Liver (tissue), 9 donors: Measurements from ENCODE around the gene PDZD2. TPM values are rescaled to one million over a fixed set of nuclear protein-coding genes. Genes with fewer than 3 reads are reported as not detected.
A peak's percentile ranks its signal among the peaks of the same experiment; 100 is the strongest.

ENCODE experiments used
- DNase-seq: peaks from one replicate; pipeline ENCODE4 v3.0.0-alpha.2; 2017; ENCODE audit warnings: low spot score
- H3K27ac ChIP-seq, 2 donors: one replicate each; pipeline ENCODE4 v1.7.0; 2013; ENCODE audit warnings: inconsistent platforms in 2 of 2, low read length in 2 of 2, control low read depth in 1 of 2, low read depth in 1 of 2, mild to moderate bottlenecking in 1 of 2
- H3K27me3 ChIP-seq, 4 donors: one replicate each; pipeline versions ENCODE4 v1.6.1 to v1.7.0; 2013; ENCODE audit warnings: low read length in 3 of 4, inconsistent platforms in 1 of 4, mild to moderate bottlenecking in 1 of 4, moderate library complexity in 1 of 4; ENCODE audit not compliant: control insufficient read depth in 4 of 4, insufficient read depth in 4 of 4
- H3K36me3 ChIP-seq, 4 donors: one replicate each; pipeline versions ENCODE4 v1.6.1 to v1.7.0; 2013; ENCODE audit warnings: low read length in 3 of 4, mild to moderate bottlenecking in 3 of 4, low read depth in 1 of 4, moderate library complexity in 1 of 4; ENCODE audit not compliant: control insufficient read depth in 4 of 4, insufficient read depth in 3 of 4
- H3K4me1 ChIP-seq, 4 donors: one replicate each; pipeline versions ENCODE4 v1.6.1 to v1.7.0; 2013; ENCODE audit warnings: low read length in 3 of 4, mild to moderate bottlenecking in 3 of 4, moderate library complexity in 1 of 4; ENCODE audit not compliant: control insufficient read depth in 4 of 4, insufficient read depth in 4 of 4
- H3K4me3 ChIP-seq, 3 donors: one replicate each; pipeline versions ENCODE4 v1.6.1 to v1.7.0; 2013; ENCODE audit warnings: low read length in 3 of 3, control low read depth in 1 of 3, low read depth in 1 of 3, mild to moderate bottlenecking in 1 of 3
- H3K9ac ChIP-seq, 2 donors: one replicate each; pipeline ENCODE4 v1.7.0; 2013; ENCODE audit warnings: low read length in 2 of 2, mild to moderate bottlenecking in 2 of 2, moderate library complexity in 2 of 2, control low read depth in 1 of 2, low read depth in 1 of 2
- H3K9me3 ChIP-seq, 4 donors: one replicate each; pipeline versions ENCODE4 v1.6.1 to v1.7.0; 2013; ENCODE audit warnings: low read length in 3 of 4; ENCODE audit not compliant: control insufficient read depth in 4 of 4
- ATF3 ChIP-seq: IDR thresholded peaks from 2 replicates; pipeline ENCODE4 v1.6.1; 2016; ENCODE audit warnings: antibody characterized with exemption
- CTCF ChIP-seq: fragments of 150-350 bp; IDR thresholded peaks from 2 replicates; pipeline ENCODE4 v1.5.1; 2017; ENCODE audit warnings: improper control_type of control experiment, low read depth, low read length; ENCODE audit not compliant: missing input control
- EGR1 ChIP-seq, 2 donors: IDR thresholded peaks; 2 replicates each; pipeline ENCODE4 v1.6.1; 2016 to 2018; ENCODE audit warnings: antibody characterized with exemption in 2 of 2, low read depth in 2 of 2
- FOXA2 ChIP-seq: IDR thresholded peaks from 2 replicates; pipeline ENCODE4 v1.6.1; 2016; ENCODE audit warnings: antibody characterized with exemption
- GABPA ChIP-seq, 2 donors: IDR thresholded peaks in 1 of 2; conservative IDR thresholded peaks in 1 of 2; 2 replicates each; pipeline ENCODE4 v1.6.1; 2016; ENCODE audit warnings: antibody characterized with exemption in 2 of 2, mild to moderate bottlenecking in 1 of 2, moderate library complexity in 1 of 2
- HNF4A ChIP-seq, 2 donors: conservative IDR thresholded peaks; 2 replicates each; pipeline ENCODE4 v1.6.1; 2016; ENCODE audit warnings: antibody characterized with exemption in 2 of 2, mild to moderate bottlenecking in 2 of 2
- HNF4G ChIP-seq: IDR thresholded peaks from 2 replicates; pipeline ENCODE4 v1.6.1; 2016; ENCODE audit warnings: antibody characterized with exemption
- JUND ChIP-seq, 2 donors: IDR thresholded peaks; 2 replicates each; pipeline ENCODE4 v1.6.1; 2016; ENCODE audit warnings: antibody characterized with exemption in 2 of 2
- MAX ChIP-seq: IDR thresholded peaks from 2 replicates; pipeline ENCODE4 v1.6.1; 2016; ENCODE audit warnings: antibody characterized with exemption
- NR2F2 ChIP-seq: IDR thresholded peaks from 2 replicates; pipeline ENCODE4 v1.6.1; 2016; ENCODE audit warnings: antibody characterized with exemption
- RAD21 ChIP-seq, 2 donors: IDR thresholded peaks; 2 replicates each; pipeline ENCODE4 v1.6.1; 2016; ENCODE audit warnings: antibody characterized with exemption in 2 of 2, mild to moderate bottlenecking in 2 of 2
- SP1 ChIP-seq: IDR thresholded peaks from 2 replicates; pipeline ENCODE4 v1.6.1; 2018; ENCODE audit warnings: antibody characterized with exemption, mild to moderate bottlenecking
- TAF1 ChIP-seq: conservative IDR thresholded peaks from 2 replicates; pipeline ENCODE4 v1.6.1; 2016; ENCODE audit warnings: antibody characterized with exemption, mild to moderate bottlenecking
- YY1 ChIP-seq: IDR thresholded peaks from 2 replicates; pipeline ENCODE4 v1.6.1; 2016; ENCODE audit warnings: antibody characterized with exemption, mild to moderate bottlenecking
- ZBTB33 ChIP-seq: IDR thresholded peaks from 2 replicates; pipeline ENCODE4 v1.6.1; 2016; ENCODE audit warnings: antibody characterized with exemption
- WGBS: extraction: QIAGEN DNeasy Blood & Tissue Kit; methylation state at CpG from one replicate; pipeline ENCODE4 v1.1.7; 2013; 5-methylcytosine and 5-hydroxymethylcytosine counted together
- polyA plus RNA-seq, 2 donors: library from polyadenylated mRNA; stranded (reverse) in 1 of 2; unstranded in 1 of 2; fragments of 200-250 nt in 1 of 2; fragments of >200 nt in 1 of 2; fragmentation: Nextera tagmentation in 1 of 2; extraction: Ambion mirVana in 1 of 2; gene quantifications; one replicate each; pipeline versions ENCODE4 v1.2.1 to v1.2.3, GENCODE V29; 2013 to 2015
- total RNA-seq, 2 donors: library from RNA; depleted of rRNA; stranded (reverse); fragments of >200 nt; gene quantifications; one replicate each; pipeline ENCODE4 v1.2.3, GENCODE V29; 2014
- donor health status: healthy.
- donor health status: healthy.
- donor health status: healthy.
- donor health status: healthy.
- donor health status: healthy.

The PDZD2 gene
- total and polyA plus RNA-seq, 4 donors = 0.27 to 1.1 (median 0.54) TPM

- TF ChIP-seq HNF4A (conservative IDR thresholded peaks at IDR 0.05) = no peak
- TF ChIP-seq EGR1 (IDR thresholded peaks at IDR 0.05; ENCODE audit: low read depth in 2 of 2) = no peak
- no peak for TF ChIP-seq ATF3
- TF ChIP-seq FOXA2 = no peak
- TF ChIP-seq NR2F2 = no peak
- TF ChIP-seq HNF4G = no peak
- TF ChIP-seq TAF1 = no peak
- no peak for TF ChIP-seq YY1
- TF ChIP-seq JUND (IDR thresholded peaks at IDR 0.05) = no peak
- TF ChIP-seq CTCF = no peak
- TF ChIP-seq ZBTB33 = no peak
- TF ChIP-seq SP1 = no peak
- Histone ChIP-seq H3K27me3 (peaks cover 0 to 4% (median 0%) of the 10 kb centered on the region in 4 donors), H3K4me1 (no peaks in the 10 kb centered on the region), H3K4me3 (no peak overlapping the region), H3K9me3 (no peaks in the 10 kb centered on the region), H3K9ac (no peak overlapping the region), H3K27ac (no peak overlapping the region), H3K36me3 (no peaks in the 10 kb centered on the region)
- WGBS = 76% methylated on average over 11 of the region's 11 CpGs
- DNase-seq = no peak
Observed at GRCh38 chr5:31807789-31808540, 169.0 kb downstream of the PDZD2 start.

DNA sequence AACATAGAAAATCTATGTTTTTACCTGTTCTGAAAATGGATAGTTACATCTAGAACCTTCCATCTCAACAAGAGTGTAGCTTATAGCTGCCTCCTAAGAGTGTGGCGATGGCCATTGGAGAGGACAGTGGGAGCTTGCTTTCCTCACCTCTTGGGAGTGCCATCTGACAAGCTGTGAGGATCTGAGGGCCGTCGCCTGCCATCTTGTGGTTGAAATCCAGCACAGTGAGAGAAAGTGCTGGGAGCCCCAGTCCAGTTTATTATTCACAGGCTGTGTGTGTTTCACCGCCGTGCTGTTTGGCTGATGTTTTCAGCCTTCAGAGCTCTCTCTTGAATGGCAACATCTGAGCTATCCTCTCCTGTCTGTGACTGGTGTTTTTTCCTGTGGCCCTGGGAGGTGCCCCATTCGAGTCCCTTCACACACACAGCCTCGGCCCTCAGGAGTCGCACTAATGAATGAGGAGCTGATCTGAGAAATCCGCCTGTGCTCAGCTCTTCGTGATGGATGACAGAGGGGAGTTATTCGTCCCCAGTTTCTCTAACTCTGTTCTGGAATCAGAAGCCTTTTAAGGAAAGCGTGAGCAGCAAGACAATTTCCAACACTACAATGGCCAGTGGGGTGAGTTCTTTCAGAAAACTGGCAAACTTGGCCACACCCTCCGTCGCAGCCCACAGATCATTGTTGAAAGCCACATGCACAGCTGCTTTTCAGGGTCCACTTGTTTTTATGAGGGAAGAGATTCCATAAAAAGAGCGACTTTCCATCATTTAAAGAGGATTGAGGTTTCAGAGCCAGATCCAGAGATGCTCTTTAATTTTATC, 170.3 kb downstream of the PDZD2 start:
- no peak overlapping the region for H3K4me3 ChIP-seq
- no peaks in the 10 kb centered on the region for H3K4me1 ChIP-seq
- H3K36me3 ChIP-seq = no peaks in the 10 kb centered on the region
- no peak overlapping the region for H3K9ac ChIP-seq
- TF ChIP-seq EGR1 (IDR thresholded peaks at IDR 0.05; ENCODE audit: low read depth in 2 of 2) (no peak), RAD21 (IDR thresholded peaks at IDR 0.05) (peak; percentile 88 to 89), CTCF (peak; percentile 76), YY1 (no peak), MAX (no peak), FOXA2 (no peak), GABPA (IDR thresholded peaks at IDR 0.05 in 1 of 2, conservative IDR thresholded peaks at IDR 0.05 in 1 of 2) (no peak)
- no peaks in the 10 kb centered on the region for H3K9me3 ChIP-seq
- H3K27me3 ChIP-seq = peaks cover 0 to 4% (median 0%) of the 10 kb centered on the region in 4 donors
- 50% methylated on average over 15 of the region's 15 CpGs for WGBS
- no peak overlapping the region for H3K27ac ChIP-seq
- peak; percentile 43 for DNase-seq
